SJCRH30 (cell line): ENCODE measurements around the gene WDR48. TPM values are rescaled to one million over a fixed set of nuclear protein-coding genes. Genes with fewer than 3 reads are reported as not detected.
"Not testable (repeated sequence)": the region's sequence is repeated elsewhere in the genome, so short reads cannot be mapped to it uniquely, and the experiment has no call there.

Experiments
- DNase-seq, 2 experiments: peaks; one replicate each; pipeline ENCODE4 v3.0.0-alpha.2; 2015 to 2020
- H3K27ac ChIP-seq: fragments of 250-450 bp; sonication (Bioruptor Pico); 2 replicates; pipeline ENCODE4 v1.5.1; 2020; ENCODE audit warnings: mild to moderate bottlenecking, moderate library complexity
- H3K27me3 ChIP-seq: fragments of 250-450 bp; sonication (Bioruptor Pico); 2 replicates; pipeline ENCODE4 v1.5.1; 2020; ENCODE audit warnings: mild to moderate bottlenecking, moderate library complexity
- H3K36me3 ChIP-seq: fragments of 250-450 bp; sonication (Bioruptor Pico); 2 replicates; pipeline ENCODE4 v1.5.1; 2020; ENCODE audit warnings: mild to moderate bottlenecking, moderate library complexity
- H3K4me1 ChIP-seq: fragments of 250-450 bp; sonication (Bioruptor Pico); 2 replicates; pipeline ENCODE4 v1.5.1; 2020; ENCODE audit warnings: mild to moderate bottlenecking, moderate library complexity
- H3K4me3 ChIP-seq: fragments of 250-450 bp; sonication (Bioruptor Pico); 2 replicates; pipeline ENCODE4 v1.5.1; 2020; ENCODE audit warnings: mild to moderate bottlenecking, moderate library complexity
- H3K9me3 ChIP-seq: fragments of 250-450 bp; sonication (Bioruptor Pico); replicated peaks from 2 replicates; pipeline ENCODE4 v1.5.1; 2020; ENCODE audit warnings: mild to moderate bottlenecking, moderate library complexity
- total RNA-seq: library from RNA; depleted of rRNA; stranded (reverse); fragments of >200 nt; shearing (Covaris generic); gene quantifications from 2 replicates; pipeline ENCODE4 v1.2.3, GENCODE V29; 2014

WDR48 gene
- total RNA-seq, 1 experiment from 2014 or later: 22.3 TPM

GRCh38 chr3:39038165-39038564 is 13.7 kb upstream of the WDR48 start:
- Histone ChIP-seq H3K9me3 (no peaks in the 10 kb centered on the region), H3K27ac (no peak overlapping the region), H3K4me1 (no peaks in the 10 kb centered on the region), H3K4me3 (no peak overlapping the region), H3K36me3 (no peaks in the 10 kb centered on the region), H3K27me3 (no peaks in the 10 kb centered on the region)
- DNase-seq: no peak

DNA sequence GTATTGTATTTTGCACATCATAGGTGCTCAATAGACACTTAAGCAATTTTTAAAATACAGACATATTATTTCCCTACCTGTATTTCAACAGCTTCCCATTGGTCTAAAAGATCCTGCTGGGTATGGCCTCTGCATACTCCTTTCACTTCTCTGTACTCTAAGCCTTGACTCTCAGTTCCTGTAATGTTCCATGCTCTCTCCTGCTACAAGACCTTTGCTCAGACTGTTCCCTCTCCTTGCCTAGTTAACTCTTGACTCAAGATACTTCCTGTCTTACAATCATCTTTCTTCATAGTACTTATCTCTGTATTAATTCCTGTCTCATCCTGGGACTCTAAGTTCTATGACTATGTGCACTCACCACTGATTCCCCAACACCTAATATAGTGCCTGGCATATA is 1.8 kb upstream of the WDR48 start:
- DNase-seq: no peak
- no peak overlapping the region for H3K4me3 ChIP-seq
- no peaks in the 10 kb centered on the region for H3K27me3 ChIP-seq
- 0 out of 2 replicates have a peak, but pooled peaks cover 3% of the 10 kb centered on the region for H3K4me1 ChIP-seq
- H3K27ac ChIP-seq: no peak overlapping the region
- H3K36me3 ChIP-seq: no peaks in the 10 kb centered on the region
- no peaks in the 10 kb centered on the region for H3K9me3 ChIP-seq

GRCh38 chr3:39052583-39052982 is 767 bp downstream of the WDR48 start:
- no peak for DNase-seq
- Histone ChIP-seq H3K4me1 (0 out of 2 replicates have a peak, but pooled peaks cover 3% of the 10 kb centered on the region), H3K9me3 (no peaks in the 10 kb centered on the region), H3K36me3 (no peaks in the 10 kb centered on the region), H3K27ac (peak overlapping the region; percentile 68), H3K27me3 (no peaks in the 10 kb centered on the region), H3K4me3 (peak overlapping the region; percentile 91)

DNA sequence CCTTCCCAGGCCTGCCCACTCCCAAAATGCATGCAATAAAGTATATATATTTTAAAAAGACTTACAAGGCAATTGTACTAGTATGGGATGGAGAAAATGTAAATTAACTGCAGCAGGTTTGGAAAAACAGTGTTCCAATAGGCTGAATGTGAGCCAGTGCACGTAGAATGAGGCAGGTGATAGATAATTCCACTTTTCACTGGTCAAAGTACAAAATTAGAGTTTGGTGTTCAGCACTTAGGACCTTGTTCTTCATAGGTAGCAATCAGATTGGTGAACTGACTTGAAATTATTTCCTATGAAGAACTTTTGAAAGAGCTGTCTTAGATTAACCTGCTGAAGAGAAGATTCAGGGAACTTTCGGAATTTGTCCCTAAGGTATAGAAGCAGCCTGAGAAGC is 1.9 kb downstream of the WDR48 start:
- no peak overlapping the region for H3K27ac ChIP-seq
- no peaks in the 10 kb centered on the region for H3K36me3 ChIP-seq
- H3K9me3 ChIP-seq: no peaks in the 10 kb centered on the region
- H3K4me1 ChIP-seq: 0 out of 2 replicates have a peak, but pooled peaks cover 3% of the 10 kb centered on the region
- no peak overlapping the region for H3K4me3 ChIP-seq
- no peak for DNase-seq
- H3K27me3 ChIP-seq: no peaks in the 10 kb centered on the region

DNA sequence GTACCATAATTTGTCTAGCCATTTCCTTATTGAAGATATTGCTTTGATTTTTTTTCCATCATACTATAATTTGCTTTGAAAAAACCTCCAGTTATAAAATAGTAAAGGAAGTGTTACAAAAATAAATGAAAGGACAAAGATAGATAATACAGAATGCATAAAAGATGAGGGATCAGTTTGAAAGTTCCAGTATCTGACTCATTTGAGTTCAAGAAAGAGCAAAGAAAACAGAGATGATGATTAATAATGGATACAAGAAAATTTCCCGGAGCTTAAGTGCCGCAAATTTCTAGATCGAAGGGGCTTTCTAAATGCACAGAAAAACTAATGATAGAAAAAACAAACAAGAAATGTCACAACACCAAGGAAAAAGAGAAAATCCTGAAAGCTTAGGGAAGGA is 4.3 kb downstream of the WDR48 start:
- Histone ChIP-seq H3K27ac (no peak overlapping the region), H3K9me3 (no peaks in the 10 kb centered on the region), H3K36me3 (no peaks in the 10 kb centered on the region), H3K27me3 (no peaks in the 10 kb centered on the region), H3K4me1 (0 out of 2 replicates have a peak, but pooled peaks cover 3% of the 10 kb centered on the region), H3K4me3 (no peak overlapping the region)
- no peak for DNase-seq

DNA sequence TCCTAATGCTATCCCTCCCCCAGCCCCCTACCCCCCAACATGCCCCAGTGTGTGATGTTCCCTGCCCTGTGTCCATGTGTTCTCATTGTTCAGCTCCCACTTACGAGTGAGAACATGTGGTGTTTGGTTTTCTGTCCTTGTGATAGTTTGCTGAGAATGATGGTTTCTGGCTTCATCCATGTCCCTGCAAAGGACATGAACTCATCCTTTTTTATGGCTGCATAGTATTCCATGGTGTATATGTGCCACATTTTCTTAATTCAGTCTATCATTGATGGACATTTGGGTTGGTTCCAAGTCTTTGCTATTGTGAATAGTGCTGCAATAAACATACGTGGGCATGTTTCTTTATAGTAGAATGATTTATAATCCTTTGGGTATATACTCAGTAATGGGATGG is 9.4 kb downstream of the WDR48 start:
- DNase-seq, H3K27ac ChIP-seq, H3K9me3 ChIP-seq, H3K4me1 ChIP-seq, H3K27me3 ChIP-seq, H3K36me3 ChIP-seq, H3K4me3 ChIP-seq: not testable (repeated sequence)

DNA sequence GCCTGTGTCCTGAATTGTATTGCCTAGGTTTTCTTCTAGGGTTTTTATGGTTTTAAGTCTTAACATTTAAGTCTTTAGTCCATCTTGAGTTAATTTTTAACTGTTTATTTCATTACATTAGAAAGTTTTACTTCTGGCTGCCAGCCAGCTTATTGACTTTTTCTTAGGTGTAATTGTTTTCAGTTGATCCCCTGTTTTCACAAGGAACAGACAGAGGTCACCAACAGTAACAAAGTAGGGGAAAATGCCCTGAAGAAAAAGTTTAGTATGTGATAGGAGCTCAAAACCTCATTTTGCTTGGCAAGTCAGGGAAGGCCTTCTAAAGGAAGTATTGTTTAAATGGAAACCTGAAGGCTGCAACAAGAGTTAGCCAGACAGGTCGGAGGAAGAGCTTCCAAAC is 10.4 kb downstream of the WDR48 start:
- Histone ChIP-seq H3K4me3 (no peak overlapping the region), H3K9me3 (no peaks in the 10 kb centered on the region), H3K4me1 (no peaks in the 10 kb centered on the region), H3K36me3 (no peaks in the 10 kb centered on the region), H3K27me3 (no peaks in the 10 kb centered on the region), H3K27ac (no peak overlapping the region)
- no peak for DNase-seq

DNA sequence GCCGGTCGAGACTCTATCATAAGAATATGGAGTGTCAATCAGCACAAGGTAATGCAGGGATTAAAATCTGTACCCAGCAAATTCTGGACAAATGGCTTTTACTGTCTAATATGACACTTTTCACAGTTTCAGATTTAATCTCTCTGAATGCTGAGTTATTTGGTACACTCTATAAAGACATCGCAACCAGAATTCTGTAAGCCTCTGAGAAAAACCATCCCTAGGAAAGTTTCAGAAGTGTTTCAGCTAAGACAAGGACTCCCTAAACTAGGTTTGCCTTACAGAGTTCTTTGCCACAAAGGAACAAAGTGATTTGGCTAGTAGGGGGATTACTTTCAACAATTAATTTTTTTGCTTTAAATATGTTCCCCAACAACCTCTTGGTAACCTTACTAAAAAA is 11.3 kb downstream of the WDR48 start:
- Histone ChIP-seq H3K36me3 (no peaks in the 10 kb centered on the region; the same call in 1 of the 2 replicates), H3K9me3 (no peaks in the 10 kb centered on the region), H3K27ac (no peak overlapping the region), H3K4me1 (no peaks in the 10 kb centered on the region), H3K4me3 (no peak overlapping the region), H3K27me3 (no peaks in the 10 kb centered on the region)
- DNase-seq: no peak

GRCh38 chr3:39064646-39065045 is 12.8 kb downstream of the WDR48 start:
- Histone ChIP-seq H3K27ac (no peak overlapping the region), H3K9me3 (no peaks in the 10 kb centered on the region), H3K36me3 (no peaks in the 10 kb centered on the region; the same call in 1 of the 2 replicates), H3K4me1 (no peaks in the 10 kb centered on the region), H3K27me3 (no peaks in the 10 kb centered on the region), H3K4me3 (no peak overlapping the region)
- DNase-seq: no peak

- no peak overlapping the region for H3K4me3 ChIP-seq
- DNase-seq: peak; percentile 2 to 6
- H3K27me3 ChIP-seq: no peaks in the 10 kb centered on the region
- no peak overlapping the region for H3K27ac ChIP-seq
- H3K9me3 ChIP-seq: no peaks in the 10 kb centered on the region
- no peaks in the 10 kb centered on the region; the same call in 1 of the 2 replicates for H3K36me3 ChIP-seq
- no peaks in the 10 kb centered on the region for H3K4me1 ChIP-seq
Observed at GRCh38 chr3:39065197-39065596, 13.4 kb downstream of the WDR48 start.

- H3K9me3 ChIP-seq: no peaks in the 10 kb centered on the region
- H3K4me1 ChIP-seq: no peaks in the 10 kb centered on the region
- no peak overlapping the region for H3K27ac ChIP-seq
- no peak for DNase-seq
- no peak overlapping the region for H3K4me3 ChIP-seq
- H3K27me3 ChIP-seq: no peaks in the 10 kb centered on the region
- H3K36me3 ChIP-seq: no peaks in the 10 kb centered on the region; the same call in 1 of the 2 replicates
Observed at GRCh38 chr3:39067286-39067685, 15.5 kb downstream of the WDR48 start.

DNA sequence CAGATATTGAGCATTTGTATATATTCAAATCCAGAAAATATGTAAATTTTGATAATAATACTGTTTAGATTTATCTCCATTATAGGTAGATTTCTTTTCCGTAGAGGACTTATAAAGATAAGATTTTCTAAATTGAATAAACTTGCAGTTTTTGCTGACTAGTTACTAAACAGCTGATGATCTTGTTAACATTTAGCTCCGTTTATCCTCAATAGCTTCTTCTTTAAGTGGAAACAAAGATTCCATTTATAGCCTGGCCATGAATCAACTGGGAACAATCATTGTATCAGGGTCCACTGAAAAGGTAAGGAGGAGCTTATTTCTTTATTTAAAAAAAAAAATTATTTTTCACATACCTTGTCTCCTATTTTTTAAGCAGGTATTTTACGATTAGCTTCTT is 16.7 kb downstream of the WDR48 start:
- Histone ChIP-seq H3K4me1 (no peaks in the 10 kb centered on the region), H3K27me3 (no peaks in the 10 kb centered on the region), H3K27ac (no peak overlapping the region), H3K9me3 (no peaks in the 10 kb centered on the region), H3K4me3 (no peak overlapping the region), H3K36me3 (no peaks in the 10 kb centered on the region; the same call in 1 of the 2 replicates)
- no peak for DNase-seq

DNA sequence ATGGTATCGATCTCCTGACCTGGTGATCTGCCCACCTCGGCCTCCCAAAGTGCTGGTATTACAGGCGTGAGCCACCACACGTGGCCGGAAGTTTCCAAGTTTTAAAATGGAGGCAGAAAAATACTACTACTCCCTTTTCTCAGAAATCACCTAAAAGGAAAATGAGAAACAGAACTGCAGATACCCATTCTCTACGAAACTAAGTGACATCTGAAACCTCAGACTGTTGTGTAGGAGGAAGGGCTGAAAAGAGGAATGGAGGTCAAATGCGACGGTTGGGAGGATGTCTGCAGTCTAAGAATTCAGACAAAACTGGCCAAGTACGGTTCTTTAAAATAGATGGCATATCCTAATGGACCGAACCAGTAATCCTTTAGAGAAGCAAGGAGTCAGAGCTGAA is 24.1 kb downstream of the WDR48 start:
- H3K27me3 ChIP-seq: no peaks in the 10 kb centered on the region

DNA sequence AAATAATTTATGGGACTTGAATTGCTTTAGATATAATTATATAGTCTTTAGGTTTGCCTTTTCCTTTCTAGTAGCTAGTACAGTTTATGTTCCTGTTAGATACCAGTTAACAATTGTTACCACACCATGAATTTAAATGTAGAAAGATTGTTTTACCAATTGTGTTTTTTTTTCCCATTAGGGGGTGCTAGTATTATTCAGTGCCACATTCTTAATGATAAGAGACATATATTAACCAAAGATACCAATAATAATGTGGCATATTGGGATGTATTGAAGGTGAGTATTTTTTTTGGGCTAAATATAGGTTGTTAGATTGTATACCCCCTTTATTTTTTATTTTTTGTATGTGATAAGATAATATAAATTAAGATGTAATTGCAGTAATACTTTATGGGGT is 27.7 kb downstream of the WDR48 start:
- no peak overlapping the region for H3K27ac ChIP-seq
- peaks cover 6% of the 10 kb centered on the region for H3K4me1 ChIP-seq
- no peaks in the 10 kb centered on the region; the same call in 1 of the 2 replicates for H3K36me3 ChIP-seq
- no peaks in the 10 kb centered on the region for H3K9me3 ChIP-seq
- H3K4me3 ChIP-seq: no peak overlapping the region
- DNase-seq: no peak
- H3K27me3 ChIP-seq: no peaks in the 10 kb centered on the region

More for the DNA sequence above, 24.1 kb downstream of the WDR48 start:
- no peak overlapping the region for H3K4me3 ChIP-seq
- peaks cover 2% of the 10 kb centered on the region for H3K4me1 ChIP-seq
- H3K27ac ChIP-seq: no peak overlapping the region
- no peaks in the 10 kb centered on the region for H3K9me3 ChIP-seq
- no peak for DNase-seq
- H3K36me3 ChIP-seq: no peaks in the 10 kb centered on the region; the same call in 1 of the 2 replicates

- peaks cover 6% of the 10 kb centered on the region for H3K4me1 ChIP-seq
- H3K27me3 ChIP-seq: no peaks in the 10 kb centered on the region
- H3K4me3 ChIP-seq: no peak overlapping the region
- H3K27ac ChIP-seq: no peak overlapping the region
- no peaks in the 10 kb centered on the region for H3K36me3 ChIP-seq
- H3K9me3 ChIP-seq: no peaks in the 10 kb centered on the region
- DNase-seq: no peak
Observed at GRCh38 chr3:39080026-39080425, 28.2 kb downstream of the WDR48 start.

GRCh38 chr3:39082666-39083313 is 31.0 kb downstream of the WDR48 start:
- H3K27me3 ChIP-seq: no peaks in the 10 kb centered on the region
- no peak overlapping the region for H3K4me3 ChIP-seq
- no peaks in the 10 kb centered on the region for H3K9me3 ChIP-seq
- no peak overlapping the region for H3K27ac ChIP-seq
- no peaks in the 10 kb centered on the region; the same call in 1 of the 2 replicates for H3K36me3 ChIP-seq
- no peak for DNase-seq
- H3K4me1 ChIP-seq: peaks cover 7% of the 10 kb centered on the region
